HG02938 (cell line): ENCODE data around the gene CPPED1.

Experiments
- ATAC-seq: cut with Tn5 transposase; IDR thresholded peaks from one replicate; pipeline ENCODE4 v1.9.1; 2021; ENCODE audit warnings: mild to moderate bottlenecking, moderate library complexity; ENCODE audit not compliant: unreplicated experiment

CPPED1 gene

DNA sequence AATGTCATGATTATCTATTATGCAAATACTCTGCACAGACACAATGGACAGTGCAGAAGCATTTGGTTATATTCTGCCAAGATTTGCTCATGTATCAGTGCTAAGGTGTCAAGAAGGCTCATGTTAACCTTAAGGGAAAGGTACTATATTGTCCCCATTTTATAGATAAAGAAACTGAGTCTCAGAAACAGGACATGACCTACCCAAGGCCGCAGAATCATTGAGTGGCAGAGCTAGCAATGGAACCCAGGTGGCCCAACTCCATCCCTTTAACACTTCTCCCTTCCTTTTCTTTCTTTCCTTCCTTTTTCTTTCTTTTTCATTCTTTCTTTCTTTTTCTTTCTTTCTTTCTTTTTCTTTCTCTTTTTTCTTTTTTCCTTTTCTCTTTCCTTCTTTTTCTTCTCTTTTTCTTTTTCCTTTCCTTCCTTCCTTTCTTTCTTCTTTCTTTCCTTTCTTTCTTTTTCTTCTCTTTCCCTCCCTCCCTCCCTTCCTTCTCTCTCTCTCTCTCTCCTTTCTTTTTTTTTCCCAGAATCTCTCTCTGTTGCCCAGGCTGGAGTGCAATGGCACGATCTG lies 149.8 kb downstream of the CPPED1 start:
- ATAC-seq = no peak

DNA sequence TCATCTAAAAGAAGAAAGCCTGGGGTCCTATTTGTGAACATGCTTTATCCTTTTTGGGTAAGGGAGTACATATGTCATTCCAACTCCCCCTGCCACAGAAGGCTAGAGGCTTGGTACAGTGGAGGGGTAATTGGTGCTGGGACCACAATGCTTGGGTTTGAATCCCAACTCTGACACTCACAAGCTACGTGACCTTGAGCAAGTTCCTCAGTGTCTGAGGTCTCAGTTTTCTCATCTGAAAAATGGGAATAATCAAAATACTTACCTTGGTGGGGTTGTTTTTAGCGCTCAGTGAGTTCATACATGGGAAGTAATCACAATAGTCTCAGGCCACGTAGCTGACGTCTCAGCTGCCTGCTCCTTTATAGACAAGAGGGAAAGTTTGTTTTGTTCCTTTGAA lies 150.8 kb downstream of the CPPED1 start:
- ATAC-seq = no peak

DNA sequence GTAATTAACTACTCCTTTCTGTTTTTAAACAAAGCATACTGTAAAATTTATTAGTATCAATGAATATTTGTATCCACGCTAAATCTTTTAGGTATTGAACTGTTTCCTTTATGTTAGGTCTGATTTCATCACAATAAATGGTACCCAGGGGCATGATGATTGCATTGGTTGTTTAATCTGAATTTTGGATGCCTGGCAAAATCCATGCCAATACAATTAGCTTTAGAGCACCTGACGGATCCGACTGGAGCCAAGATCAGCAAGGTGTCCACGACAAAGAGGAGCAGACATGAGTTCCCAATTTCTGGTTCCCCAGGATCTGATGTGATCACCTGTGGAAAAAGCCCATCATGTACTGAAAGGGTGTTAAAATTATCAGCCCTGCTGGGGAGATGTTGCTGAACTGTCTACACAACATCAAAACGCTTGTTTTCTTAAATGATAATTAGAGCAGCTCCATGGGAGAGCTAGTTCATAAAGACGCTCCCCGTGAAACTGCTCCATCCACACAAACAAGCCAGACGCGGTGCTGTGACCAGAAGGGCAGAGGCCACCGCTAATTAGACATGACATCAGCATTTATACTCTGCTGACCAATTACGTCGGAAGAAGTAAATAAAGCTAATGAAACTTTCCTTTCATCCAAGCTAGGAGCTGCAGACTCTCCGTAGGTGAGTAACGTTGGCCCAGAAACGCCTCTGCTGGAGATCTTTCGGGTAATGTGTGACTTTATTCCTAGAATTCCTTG lies 151.7 kb downstream of the CPPED1 start:
- no peak for ATAC-seq

DNA sequence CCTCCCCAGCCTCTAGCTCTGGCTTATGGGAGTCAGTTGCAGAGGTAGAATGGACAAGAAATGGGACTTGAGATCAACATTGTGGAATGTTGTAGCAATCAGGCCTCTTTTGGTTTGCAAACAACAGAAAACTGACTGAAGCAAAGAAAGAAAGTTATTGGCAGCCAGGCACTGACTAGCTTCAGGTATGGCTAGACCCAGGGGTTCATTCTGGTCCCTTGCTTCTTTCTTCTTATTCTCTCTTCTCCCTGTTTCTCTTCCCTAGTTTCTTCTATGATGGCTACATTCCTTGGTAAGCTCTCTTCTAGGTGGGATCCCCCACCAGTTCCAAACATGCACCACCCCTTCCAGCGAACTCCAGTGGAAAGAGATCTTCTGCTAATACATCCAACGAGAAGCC lies 154.3 kb downstream of the CPPED1 start:
- ATAC-seq = no peak

DNA sequence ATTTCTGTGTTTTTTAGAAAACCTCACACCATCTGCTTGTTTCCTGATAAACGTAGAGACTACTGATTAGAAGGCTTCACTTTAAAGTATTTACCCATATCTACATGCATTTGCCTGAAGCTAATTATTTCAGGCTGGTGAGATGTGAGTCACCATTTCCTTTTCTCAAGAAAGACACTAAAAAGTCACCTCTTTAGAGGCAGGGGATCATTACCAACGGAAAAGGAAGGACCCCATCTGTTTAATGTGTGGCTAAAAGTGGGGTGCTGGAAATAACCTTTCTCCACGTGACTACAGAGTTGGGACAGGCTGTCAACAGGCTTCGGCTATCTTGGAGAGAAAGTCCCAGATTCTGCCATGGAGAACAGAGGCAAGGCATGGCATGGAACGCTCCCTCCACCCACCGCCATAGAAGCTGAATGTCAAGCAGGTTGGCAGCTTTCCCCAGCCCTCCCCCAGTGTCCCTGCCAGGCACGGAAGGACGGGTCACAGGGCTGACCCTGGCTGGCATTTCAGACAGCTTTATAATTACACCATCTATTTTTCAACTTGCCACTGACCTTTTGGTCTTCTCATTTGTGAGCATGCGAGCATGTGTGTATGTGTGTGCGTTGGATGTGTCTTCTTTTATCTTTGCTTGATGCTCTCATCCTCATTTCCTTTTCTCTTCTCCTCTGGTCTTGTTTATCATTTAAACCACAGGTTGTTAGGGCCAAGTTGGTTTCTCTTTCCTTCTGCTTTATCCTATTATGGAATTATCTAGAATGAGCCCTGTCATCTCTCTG lies 157.0 kb downstream of the CPPED1 start:
- no peak for ATAC-seq

DNA sequence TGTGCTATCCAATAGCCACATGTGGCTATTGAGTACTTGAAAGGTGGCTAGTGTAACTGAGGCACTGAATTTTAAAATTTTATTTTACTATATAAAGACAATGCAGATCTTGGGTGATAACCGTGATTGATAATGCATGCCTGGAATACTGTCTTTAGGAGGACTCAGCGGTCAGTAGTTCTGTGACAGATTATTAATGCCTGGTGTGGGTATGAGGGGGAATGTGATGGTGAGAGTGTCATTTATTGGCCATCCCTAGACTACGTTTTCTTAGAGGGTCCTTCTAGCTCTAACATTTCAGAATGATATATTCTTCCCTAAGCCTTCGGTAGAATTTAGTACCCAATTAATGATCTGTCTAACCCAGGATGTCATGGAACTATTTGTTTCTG lies 157.6 kb downstream of the CPPED1 start:
- ATAC-seq = no peak

DNA sequence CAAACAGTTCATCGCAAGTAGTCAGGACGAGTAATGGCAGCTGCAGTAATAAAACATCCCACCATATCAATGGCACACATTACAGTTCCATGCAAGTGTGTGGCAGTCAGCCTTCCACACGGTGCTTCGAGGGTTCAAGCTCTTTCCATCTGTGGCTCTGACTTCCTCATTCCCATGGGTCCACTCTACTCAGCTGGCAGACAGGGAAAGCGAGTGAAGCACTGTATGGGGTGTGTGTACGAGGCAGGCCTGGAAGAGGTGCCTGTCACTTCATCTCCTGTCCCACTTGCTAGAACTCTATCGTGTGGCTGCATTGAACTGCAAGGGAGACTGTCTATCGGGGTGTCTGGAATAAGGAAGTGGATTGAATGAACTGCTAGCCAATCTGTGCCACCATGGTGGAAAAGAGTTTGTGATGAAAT lies 160.6 kb downstream of the CPPED1 start:
- no peak for ATAC-seq

DNA sequence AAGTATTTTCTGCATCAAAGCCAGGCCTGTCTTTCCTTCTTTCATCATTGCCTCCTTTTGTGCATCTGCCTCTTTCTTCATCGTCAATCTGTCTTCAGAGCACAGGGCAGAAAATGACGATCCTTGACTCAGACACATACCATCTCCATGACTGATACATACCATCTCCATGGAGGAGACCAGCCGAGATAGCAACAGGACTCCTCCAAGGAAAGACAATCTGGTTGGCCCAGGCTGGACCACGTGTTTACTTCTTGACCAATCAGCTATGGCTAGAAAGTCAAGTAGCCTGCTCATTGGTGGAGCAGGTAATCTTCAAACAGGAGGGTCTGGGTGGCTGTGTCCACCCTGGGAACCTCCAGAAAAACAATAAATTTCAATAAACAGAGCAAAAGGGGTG lies 164.6 kb downstream of the CPPED1 start:
- ATAC-seq = no peak

DNA sequence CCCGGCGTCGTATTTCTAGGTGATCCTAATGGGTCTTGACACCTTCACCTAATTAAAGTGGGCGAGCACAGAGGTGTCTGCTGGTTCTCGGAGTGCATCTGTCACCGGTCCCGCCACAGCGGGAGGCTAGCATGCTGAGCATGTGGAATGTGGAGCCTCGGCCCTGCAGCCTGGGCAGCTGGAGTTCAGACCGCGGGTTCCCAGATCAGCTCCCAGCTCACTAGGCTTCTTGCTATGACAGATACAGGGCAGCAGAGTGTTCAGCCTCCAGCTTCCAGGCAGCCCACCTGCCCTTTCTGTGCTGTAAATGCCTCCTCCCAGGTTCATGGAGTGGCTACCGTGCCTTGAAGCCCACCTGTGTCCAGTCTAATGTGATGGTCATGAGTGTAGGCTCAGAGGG lies 166.7 kb downstream of the CPPED1 start:
- ATAC-seq = no peak

DNA sequence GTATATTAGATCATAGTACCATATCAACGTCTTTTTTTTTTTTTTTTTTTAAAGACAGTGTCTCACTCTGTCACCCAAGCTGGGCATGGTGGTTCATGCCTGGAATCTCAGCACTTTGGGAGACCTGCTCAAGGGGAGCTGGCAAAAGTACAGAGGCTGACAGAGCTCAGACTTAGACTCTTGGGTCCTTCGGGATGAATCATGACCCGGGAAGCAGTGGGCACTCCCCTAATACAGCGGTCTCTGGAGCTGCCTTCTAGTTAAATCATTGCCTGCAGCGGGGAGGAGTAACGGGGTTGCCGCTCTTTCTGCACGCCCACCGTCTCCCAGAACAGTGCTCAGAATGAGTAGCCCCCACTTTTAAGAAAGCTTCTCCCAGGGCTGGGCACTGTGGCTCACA lies 174.4 kb downstream of the CPPED1 start:
- no peak for ATAC-seq

DNA sequence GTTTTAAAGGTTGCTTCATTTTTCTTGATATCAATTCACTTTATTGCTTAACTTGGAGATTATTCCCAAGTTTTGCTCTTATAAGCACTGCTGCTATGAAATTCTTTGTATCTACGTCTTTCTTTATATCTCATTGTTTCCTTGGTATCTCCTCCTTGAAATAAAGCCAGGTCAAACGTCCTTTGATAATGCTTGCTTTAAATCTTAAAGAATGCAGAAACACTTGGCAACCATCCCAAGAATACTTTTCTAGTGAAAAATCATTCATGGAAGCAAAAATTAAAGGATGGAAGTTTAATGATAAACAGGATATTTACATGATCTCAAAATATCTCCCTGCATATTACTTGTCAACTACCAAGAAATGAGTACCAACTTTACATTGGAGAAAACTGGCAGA lies 175.2 kb downstream of the CPPED1 start:
- ATAC-seq = no peak

DNA sequence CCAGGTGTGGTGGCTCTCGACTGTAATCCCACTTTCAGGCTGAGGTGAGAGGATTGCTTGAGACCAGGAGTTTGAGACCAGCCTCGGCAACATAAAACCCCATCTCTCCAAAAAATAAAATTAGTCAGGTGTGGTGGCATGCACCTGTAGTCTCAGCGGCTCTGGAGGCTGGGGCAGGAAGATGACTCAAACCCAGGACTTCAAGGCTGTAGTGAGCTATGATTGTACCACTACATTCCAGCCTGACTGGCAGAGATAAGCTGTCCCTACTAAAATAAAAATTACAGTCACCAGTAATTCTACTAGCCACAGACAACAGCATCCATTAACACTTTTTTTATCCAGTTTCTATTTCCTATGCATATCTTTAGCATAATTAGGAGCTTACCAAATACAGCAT lies 176.3 kb downstream of the CPPED1 start:
- ATAC-seq = no peak

DNA sequence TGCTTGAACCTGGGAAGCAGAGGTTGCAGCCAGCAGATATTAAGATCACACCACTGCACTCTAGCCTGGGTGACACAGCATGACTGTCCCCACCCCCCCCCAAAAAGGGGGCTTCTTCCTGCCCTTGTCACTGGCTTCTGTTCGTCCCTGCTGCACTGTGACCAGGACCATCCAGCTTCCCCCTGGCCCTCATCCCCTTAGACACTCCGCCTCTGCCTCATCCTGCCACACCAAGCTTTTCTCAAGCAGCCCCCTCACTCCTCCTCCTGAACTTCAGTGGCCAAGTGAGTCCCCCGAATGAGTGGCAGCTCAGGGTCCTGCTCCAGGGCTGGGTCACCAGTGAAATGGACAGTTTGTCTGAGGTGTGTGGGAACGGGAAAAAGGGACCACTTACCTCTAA lies 177.3 kb downstream of the CPPED1 start:
- ATAC-seq = no peak

DNA sequence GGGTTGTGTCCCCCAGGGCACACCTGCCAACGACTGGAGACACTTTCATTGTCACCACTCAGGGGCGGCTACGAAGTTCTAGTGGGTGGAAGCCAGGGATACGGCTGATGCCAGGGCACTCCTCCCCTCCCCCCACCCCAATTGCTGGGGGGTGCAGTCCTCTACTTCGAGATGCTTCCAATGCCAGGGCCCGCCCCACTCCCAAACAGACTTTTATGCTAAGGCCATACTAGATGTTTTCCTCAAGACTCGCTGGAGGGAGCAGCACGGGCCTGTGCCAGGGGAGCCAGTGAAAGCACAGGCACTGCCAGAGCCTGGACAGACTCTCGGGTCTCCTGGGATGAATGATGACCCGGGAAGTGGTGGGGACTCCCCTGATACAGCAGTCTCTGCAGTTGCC lies 178.0 kb downstream of the CPPED1 start:
- ATAC-seq = no peak

DNA sequence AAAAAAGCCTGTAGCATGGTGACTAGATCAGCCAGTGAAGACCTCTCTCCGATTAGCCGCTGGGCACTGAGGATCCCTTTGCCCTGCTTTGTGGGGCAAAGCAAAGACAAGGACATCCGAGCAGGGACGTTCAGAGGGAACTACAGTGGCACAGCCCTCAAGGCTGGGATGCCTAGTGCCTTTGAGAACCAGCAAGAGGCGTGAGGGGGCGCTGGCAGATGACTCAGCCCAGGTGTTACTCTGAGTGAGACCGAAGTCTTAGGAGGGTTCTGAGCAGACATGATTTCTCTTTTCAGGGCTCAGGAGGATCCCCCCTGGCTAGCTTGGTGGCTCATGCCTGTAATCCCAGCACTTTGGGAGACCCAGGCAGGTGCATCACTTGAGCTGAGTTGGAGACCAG lies 178.6 kb downstream of the CPPED1 start:
- ATAC-seq = no peak

DNA sequence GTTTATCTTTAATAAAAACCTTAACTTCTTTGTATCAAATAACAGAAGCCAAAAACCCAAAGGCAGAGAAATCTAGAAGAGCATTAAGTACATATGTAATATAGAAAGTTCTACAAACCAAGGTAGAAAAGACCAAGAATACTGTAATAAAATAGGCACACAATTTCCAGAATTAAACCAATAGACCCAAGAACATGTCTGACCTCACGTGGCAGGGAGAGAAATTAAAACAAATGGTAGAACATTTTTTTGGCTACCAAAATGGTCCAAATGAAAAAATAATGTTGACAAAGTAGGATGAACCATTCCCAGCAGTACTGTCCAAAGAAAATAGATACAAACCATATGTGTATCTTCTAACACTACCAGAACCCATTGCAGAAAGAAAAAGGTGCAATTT lies 183.5 kb downstream of the CPPED1 start:
- ATAC-seq = no peak

DNA sequence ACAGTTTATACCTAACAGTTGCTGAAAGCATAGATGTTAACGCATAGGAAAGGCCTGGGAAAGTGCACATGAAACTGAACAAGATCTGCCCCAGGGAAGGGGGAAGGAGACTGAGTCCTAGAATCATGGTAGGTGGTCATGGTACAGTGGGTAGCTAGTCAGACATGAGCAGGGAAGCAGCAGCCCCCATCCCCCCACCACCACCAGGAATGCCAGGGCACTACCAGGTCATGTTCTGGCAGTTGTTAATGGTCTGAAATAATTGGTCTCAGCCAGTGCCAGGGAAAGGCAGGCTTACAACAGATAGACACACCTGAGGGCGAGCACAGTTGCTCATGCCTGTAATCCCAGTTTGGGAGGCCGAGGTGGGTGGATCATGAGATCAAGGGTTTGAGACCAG lies 185.2 kb downstream of the CPPED1 start:
- no peak for ATAC-seq

DNA sequence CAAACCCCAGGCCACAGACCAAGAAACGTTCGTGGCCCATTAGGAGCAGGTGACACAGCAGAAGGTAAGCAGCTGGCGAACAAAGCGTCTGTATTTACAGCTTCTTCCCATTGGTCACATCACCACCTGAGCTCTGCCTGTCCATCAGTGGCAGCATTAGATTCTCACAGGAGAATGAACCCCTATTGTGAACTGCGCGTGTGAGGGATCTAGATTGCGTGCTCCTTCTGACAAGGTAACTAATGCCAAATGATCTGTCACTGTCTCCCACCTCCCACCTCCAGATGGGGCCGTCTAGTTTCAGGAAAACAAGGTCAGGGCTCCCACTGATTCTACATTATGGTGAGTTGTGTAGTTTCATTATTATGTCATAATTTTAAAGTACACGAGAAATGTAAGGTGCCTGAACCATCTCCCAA lies 186.3 kb downstream of the CPPED1 start:
- ATAC-seq = no peak

DNA sequence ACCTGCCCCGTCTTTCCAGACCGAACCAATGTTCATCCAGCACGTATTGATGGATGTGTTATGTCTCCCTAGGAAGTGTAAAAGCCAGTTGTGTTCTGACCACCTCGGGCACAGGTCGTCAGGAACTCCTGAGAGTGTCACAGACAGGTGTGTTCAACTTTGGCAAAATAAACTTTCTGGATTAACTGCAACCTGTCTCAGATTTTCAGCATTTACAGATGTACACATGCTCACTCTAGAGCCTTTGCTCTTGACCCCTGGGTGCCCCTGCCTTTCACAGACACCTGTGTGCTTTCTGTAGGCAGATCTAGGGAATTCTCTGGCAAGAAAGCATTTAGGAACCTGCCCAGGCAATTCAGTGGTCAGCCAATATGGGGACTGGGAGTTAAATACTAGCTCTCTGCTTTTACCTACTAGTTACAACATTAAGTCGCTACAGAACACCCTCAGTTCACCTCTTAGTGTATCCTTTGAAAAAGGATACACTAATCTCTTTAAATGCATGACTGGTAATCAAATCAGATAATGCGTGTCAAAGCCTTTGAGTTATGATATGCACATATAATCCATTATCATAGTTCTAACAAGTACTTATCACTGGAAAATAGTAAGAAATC lies 188.9 kb downstream of the CPPED1 start:
- ATAC-seq = no peak

DNA sequence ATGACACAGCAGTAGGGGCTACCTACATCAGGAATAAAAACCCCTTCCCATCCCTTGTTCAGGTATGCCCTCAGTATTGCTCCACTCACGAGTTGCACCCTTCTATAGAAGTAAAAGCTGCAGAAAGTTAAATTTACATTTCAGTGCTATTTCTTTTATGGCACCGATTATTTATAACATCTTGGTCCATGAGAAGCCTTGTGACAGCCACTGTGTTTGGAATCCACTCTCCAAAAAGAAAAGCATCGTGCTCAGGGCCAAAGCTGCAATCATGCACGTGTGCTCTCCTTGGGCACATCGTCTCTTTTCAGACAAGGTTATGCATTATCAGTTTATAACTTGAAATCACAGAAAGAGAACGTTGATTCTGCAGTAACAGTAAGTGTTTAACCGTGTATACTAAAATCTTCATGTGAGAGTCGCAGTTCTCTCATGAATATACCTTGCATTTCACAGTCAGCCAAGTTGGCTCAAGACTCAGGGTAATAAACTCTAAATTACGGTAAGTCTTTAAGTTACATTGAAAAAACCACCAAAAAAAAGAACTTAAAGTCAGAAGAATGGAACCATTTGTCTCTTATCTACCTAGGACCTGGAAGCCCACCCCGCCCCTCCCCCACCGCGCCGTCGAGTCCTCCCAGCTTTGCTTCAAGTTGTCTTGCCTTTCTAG lies 189.6 kb downstream of the CPPED1 start:
- no peak for ATAC-seq
